ENCODE results near the gene SF3A1.

SF3A1 gene

DNA sequence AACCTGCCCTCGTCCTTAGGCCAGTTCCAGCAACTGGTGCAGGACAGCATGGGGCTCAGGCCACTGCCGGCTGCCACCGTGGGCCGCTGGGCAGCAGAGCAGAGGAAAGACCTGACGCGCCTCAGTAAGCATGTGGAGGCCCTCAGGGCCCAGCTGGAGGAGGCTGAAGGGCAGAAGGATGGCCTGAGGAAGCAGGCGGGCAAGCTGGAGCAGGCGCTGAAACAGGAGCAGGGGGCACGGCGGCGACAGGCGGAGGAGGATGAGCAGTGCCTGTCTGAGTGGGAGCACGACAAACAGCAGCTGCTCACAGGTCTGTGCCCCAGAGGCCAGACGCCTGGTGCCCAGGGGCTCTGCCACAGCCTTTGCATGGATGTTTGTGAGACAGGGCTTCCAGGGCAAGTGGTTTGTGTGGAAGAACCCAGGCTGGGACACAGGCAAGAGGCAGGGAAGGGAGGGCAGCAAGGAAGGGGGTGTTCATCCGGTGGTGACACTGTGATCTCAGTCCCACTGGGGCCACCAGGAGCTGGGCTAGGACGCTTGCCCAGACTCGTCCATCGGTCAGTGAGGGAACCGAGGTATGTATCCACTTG lies 14.0 kb upstream of the SF3A1 start:
- Mint-ChIP-seq H3K27ac (peak overlapping the region; percentile 83), H3K4me3 (no peak overlapping the region), H3K9me3 (no peaks in the 10 kb centered on the region), H3K4me1 (peaks cover 42% of the 10 kb centered on the region), H3K27me3 (ENCODE audit: low read depth, poor library complexity) (peaks cover 3% of the 10 kb centered on the region), H3K36me3 (ENCODE audit: low read depth) (no peaks in the 10 kb centered on the region)
- peak; percentile 39 for DNase-seq
- TF ChIP-seq, protein P1, sequence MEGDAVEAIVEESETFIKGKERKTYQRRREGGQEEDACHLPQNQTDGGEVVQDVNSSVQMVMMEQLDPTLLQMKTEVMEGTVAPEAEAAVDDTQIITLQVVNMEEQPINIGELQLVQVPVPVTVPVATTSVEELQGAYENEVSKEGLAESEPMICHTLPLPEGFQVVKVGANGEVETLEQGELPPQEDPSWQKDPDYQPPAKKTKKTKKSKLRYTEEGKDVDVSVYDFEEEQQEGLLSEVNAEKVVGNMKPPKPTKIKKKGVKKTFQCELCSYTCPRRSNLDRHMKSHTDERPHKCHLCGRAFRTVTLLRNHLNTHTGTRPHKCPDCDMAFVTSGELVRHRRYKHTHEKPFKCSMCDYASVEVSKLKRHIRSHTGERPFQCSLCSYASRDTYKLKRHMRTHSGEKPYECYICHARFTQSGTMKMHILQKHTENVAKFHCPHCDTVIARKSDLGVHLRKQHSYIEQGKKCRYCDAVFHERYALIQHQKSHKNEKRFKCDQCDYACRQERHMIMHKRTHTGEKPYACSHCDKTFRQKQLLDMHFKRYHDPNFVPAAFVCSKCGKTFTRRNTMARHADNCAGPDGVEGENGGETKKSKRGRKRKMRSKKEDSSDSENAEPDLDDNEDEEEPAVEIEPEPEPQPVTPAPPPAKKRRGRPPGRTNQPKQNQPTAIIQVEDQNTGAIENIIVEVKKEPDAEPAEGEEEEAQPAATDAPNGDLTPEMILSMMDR (IDR thresholded peaks at IDR 0.05) = no peak

DNA sequence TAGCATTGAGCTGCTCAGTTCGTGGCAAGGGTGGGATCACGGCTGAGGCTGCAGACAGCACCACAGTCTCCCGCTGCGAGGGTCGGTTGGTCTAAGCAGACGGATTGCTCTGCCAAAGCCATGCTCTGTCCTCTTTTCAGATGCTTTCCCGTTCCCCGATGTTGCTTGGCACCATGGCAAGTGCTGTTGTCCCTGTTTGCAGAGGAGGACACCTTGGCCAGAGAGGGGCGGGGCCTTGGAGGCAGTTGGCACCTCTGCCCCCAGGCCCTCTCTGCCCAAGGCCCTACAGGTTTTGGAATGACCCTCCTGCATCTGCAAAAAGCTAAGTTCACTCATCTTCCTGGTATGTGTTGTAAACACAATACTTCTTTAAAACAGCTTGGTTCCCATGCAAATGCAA lies 11.7 kb upstream of the SF3A1 start:
- DNase-seq = no peak
- TF ChIP-seq, protein P1 (IDR thresholded peaks at IDR 0.05) = no peak
- Mint-ChIP-seq H3K36me3 (ENCODE audit: low read depth) (no peaks in the 10 kb centered on the region), H3K9me3 (no peaks in the 10 kb centered on the region), H3K4me3 (no peak overlapping the region), H3K27ac (no peak overlapping the region), H3K4me1 (peaks cover 42% of the 10 kb centered on the region), H3K27me3 (ENCODE audit: low read depth, poor library complexity) (peaks cover 3% of the 10 kb centered on the region)

DNA sequence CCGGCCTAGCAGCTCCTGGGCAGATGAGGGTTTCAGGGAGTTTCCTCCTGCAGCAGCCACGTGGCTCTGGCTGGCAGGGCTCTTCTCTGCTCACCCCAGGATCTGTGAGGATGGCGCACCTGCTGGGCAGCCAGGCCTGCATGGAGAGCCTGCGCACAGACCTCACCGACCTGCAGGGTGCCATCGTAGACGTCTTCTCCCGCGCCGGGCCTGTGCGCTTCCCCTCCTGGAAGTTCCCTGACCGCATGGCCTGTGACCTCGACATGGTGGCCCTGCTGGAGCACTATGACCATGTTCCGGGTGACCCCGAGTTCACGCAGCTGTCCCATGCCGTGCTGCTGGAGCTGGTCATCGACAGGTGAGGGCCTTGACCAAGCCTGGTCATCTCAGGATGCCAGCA lies 9.2 kb upstream of the SF3A1 start:
- H3K36me3 Mint-ChIP-seq (ENCODE audit: low read depth) = no peaks in the 10 kb centered on the region

DNA sequence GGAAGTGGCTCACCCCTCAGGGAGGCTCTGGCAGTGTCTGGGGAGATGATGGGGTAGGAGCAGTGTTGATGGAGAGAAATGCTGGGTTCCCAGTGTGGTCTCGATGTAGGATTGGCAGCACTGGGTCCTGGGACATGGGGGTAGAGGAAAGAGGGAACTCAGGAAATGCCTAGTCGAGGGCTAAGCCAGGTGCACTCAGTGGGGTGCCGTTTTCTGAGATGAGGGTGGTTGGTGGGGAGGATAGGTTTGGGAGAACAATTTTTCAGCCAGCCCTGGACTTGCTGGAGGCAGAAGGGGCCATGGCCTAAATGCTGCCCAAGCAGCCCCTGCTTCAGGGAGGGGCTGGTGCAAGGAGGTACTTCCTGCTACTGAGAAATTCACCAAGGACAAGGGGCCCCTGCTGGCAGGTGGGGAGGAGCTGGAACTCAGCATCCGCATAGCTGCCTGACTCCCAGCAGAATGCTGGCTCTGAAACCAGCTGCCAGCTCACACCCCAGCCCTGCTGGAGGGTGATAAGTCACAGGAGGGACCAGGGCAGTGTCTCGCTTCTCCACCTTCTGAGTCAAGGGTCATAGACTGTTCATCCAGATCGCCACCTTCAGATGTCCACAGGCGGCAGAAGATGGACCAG lies 6.1 kb upstream of the SF3A1 start:
- Mint-ChIP-seq H3K4me3 (no peak overlapping the region), H3K27ac (no peak overlapping the region), H3K36me3 (ENCODE audit: low read depth) (no peaks in the 10 kb centered on the region), H3K27me3 (ENCODE audit: low read depth, poor library complexity) (peaks cover 3% of the 10 kb centered on the region), H3K9me3 (no peaks in the 10 kb centered on the region), H3K4me1 (peaks cover 13% of the 10 kb centered on the region)
- TF ChIP-seq, protein P1 (IDR thresholded peaks at IDR 0.05) = no peak
- DNase-seq = no peak

More for the DNA sequence above, 9.2 kb upstream of the SF3A1 start:
- Mint-ChIP-seq H3K9me3 (no peaks in the 10 kb centered on the region), H3K4me1 (peaks cover 32% of the 10 kb centered on the region), H3K27ac (no peak overlapping the region), H3K4me3 (no peak overlapping the region), H3K27me3 (ENCODE audit: low read depth, poor library complexity) (peaks cover 2% of the 10 kb centered on the region)
- TF ChIP-seq, protein P1 (IDR thresholded peaks at IDR 0.05) = no peak
- no peak for DNase-seq

DNA sequence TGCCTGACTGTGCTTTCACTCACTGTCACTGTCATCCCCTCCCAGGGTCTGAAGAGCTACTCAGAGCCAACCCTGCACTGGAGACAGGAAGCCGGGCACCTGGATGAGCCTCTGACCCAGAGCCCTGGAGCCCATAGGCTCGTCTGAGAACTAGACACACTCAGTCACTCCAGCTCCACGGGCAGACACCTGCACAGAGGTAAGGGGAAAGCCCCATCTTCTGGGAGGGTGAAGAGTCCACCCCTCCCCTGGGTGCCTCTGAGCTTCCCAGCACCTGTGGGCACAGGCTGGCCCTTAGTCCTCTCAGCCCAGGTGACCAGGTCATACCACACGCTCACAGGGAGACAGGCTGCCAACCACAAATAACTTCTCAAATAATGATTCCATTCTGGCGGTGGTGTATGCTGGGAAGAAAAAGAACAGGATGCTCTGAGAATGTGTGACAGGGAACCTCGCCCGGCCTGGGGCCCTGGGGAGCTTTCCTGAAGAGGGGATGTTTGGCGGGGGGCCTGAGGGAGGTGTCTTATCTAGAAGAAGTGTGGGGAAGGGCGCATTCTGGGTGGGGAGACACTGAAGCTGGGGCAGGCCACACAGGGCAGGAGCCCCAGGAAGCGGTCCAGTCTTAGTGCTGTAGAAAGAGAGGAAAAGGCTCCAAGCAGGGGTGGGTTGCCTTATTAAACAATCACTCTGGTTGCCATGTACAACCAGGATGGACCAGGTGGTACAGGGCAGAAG lies 5.4 kb upstream of the SF3A1 start:
- TF ChIP-seq, protein P1 (IDR thresholded peaks at IDR 0.05) = no peak
- H3K9me3 Mint-ChIP-seq = no peaks in the 10 kb centered on the region
- peaks cover 13% of the 10 kb centered on the region for H3K4me1 Mint-ChIP-seq
- H3K4me3 Mint-ChIP-seq = no peak overlapping the region
- no peaks in the 10 kb centered on the region for H3K36me3 Mint-ChIP-seq (ENCODE audit: low read depth)
- peaks cover 3% of the 10 kb centered on the region for H3K27me3 Mint-ChIP-seq (ENCODE audit: low read depth, poor library complexity)
- no peak for DNase-seq
- H3K27ac Mint-ChIP-seq = peak overlapping the region; percentile 76
